ENCODE data around the gene ACTR1B.
"Not testable (repeated sequence)": the region's sequence is repeated elsewhere in the genome, so short reads cannot be mapped to it uniquely, and the experiment has no call there.

Gene ACTR1B

GRCh38 chr2:97646977-97647376 lies 16.9 kb downstream of the ACTR1B start:
- H3K4me3 Mint-ChIP-seq: peak overlapping the region; percentile 95
- peaks cover 39% of the 10 kb centered on the region for H3K36me3 Mint-ChIP-seq (ENCODE audit: low read depth)
- peak overlapping the region; percentile 78 for H3K27ac Mint-ChIP-seq

GRCh38 chr2:97645695-97646629 lies 17.9 kb downstream of the ACTR1B start, which contains the start of gene COX5B:
TSS of gene COX5B (plus strand) at chr2:97646062. CDS start at chr2:97646087, 25 bp downstream.
- H3K4me3 Mint-ChIP-seq: peak within 1 kb of the TSS; percentile 95
- no peak for TF ChIP-seq CTCF (IDR thresholded peaks at IDR 0.05)
- H3K9me3 Mint-ChIP-seq: no peaks in the 10 kb centered on the region
- DNase-seq: peak; percentile 100
- H3K27ac Mint-ChIP-seq: peak within 1 kb of the TSS; percentile 99
- peaks cover 36% of the 10 kb centered on the region for H3K36me3 Mint-ChIP-seq (ENCODE audit: low read depth)
- no peaks in the 10 kb centered on the region for H3K27me3 Mint-ChIP-seq (ENCODE audit: low read depth, poor library complexity)
- peaks cover 19% of the 10 kb centered on the region for H3K4me1 Mint-ChIP-seq

More at GRCh38 chr2:97646977-97647376, 16.9 kb downstream of the ACTR1B start:
- no peak for DNase-seq
- H3K27me3 Mint-ChIP-seq (ENCODE audit: low read depth, poor library complexity): no peaks in the 10 kb centered on the region
- no peak for TF ChIP-seq CTCF (IDR thresholded peaks at IDR 0.05)
- H3K9me3 Mint-ChIP-seq: no peaks in the 10 kb centered on the region
- peaks cover 19% of the 10 kb centered on the region for H3K4me1 Mint-ChIP-seq

- Mint-ChIP-seq H3K27ac (peak overlapping the region; percentile 99), H3K4me3 (peak overlapping the region; percentile 95), H3K27me3 (ENCODE audit: low read depth, poor library complexity) (no peaks in the 10 kb centered on the region), H3K4me1 (peaks cover 19% of the 10 kb centered on the region), H3K36me3 (ENCODE audit: low read depth) (peaks cover 29% of the 10 kb centered on the region), H3K9me3 (no peaks in the 10 kb centered on the region)
- no peak for TF ChIP-seq CTCF (IDR thresholded peaks at IDR 0.05)
- DNase-seq: peak; percentile 24
Observed at GRCh38 chr2:97645112-97645694, 18.6 kb downstream of the ACTR1B start.

GRCh38 chr2:97644023-97644717 lies 19.7 kb downstream of the ACTR1B start:
- DNase-seq: no peak
- H3K27ac Mint-ChIP-seq: no peak overlapping the region
- TF ChIP-seq CTCF (IDR thresholded peaks at IDR 0.05): no peak
- H3K36me3 Mint-ChIP-seq (ENCODE audit: low read depth): peaks cover 21% of the 10 kb centered on the region
- no peaks in the 10 kb centered on the region for H3K27me3 Mint-ChIP-seq (ENCODE audit: low read depth, poor library complexity)
- peak overlapping the region; percentile 41 for H3K4me3 Mint-ChIP-seq
- H3K9me3 Mint-ChIP-seq: no peaks in the 10 kb centered on the region
- H3K4me1 Mint-ChIP-seq: peaks cover 19% of the 10 kb centered on the region

- not testable (repeated sequence) for H3K9me3 Mint-ChIP-seq; H3K4me3 Mint-ChIP-seq; H3K36me3 Mint-ChIP-seq (ENCODE audit: low read depth); DNase-seq; H3K27ac Mint-ChIP-seq
- peaks cover 20% of the 10 kb centered on the region for H3K4me1 Mint-ChIP-seq
- H3K27me3 Mint-ChIP-seq (ENCODE audit: low read depth, poor library complexity): peaks cover 12% of the 10 kb centered on the region
Observed at GRCh38 chr2:97626049-97626430, 37.8 kb downstream of the ACTR1B start.

GRCh38 chr2:97625354-97626048 lies 38.3 kb downstream of the ACTR1B start:
- Mint-ChIP-seq H3K4me1 (peaks cover 24% of the 10 kb centered on the region), H3K27me3 (ENCODE audit: low read depth, poor library complexity) (peaks cover 13% of the 10 kb centered on the region)
- H3K36me3 Mint-ChIP-seq (ENCODE audit: low read depth); H3K9me3 Mint-ChIP-seq; H3K27ac Mint-ChIP-seq; DNase-seq; H3K4me3 Mint-ChIP-seq: not testable (repeated sequence)

- H3K36me3 Mint-ChIP-seq (ENCODE audit: low read depth); H3K9me3 Mint-ChIP-seq; H3K27me3 Mint-ChIP-seq (ENCODE audit: low read depth, poor library complexity); H3K27ac Mint-ChIP-seq; DNase-seq; H3K4me3 Mint-ChIP-seq: not testable (repeated sequence)
- peaks cover 40% of the 10 kb centered on the region for H3K4me1 Mint-ChIP-seq
Observed at GRCh38 chr2:97622976-97623375, 40.9 kb downstream of the ACTR1B start.

GRCh38 chr2:97620492-97620891 lies 43.4 kb downstream of the ACTR1B start:
- H3K27me3 Mint-ChIP-seq (ENCODE audit: low read depth, poor library complexity); H3K36me3 Mint-ChIP-seq (ENCODE audit: low read depth); DNase-seq; H3K27ac Mint-ChIP-seq; H3K9me3 Mint-ChIP-seq: not testable (repeated sequence)
- H3K4me1 Mint-ChIP-seq: peaks cover 40% of the 10 kb centered on the region
- H3K4me3 Mint-ChIP-seq: peak overlapping the region; percentile 20

Measured in nephron progenitor cell (in vitro differentiated cells).